SU-DHL-6 (cell line): Measurements from ENCODE around the gene APC.

Experiments used
- H2AFZ ChIP-seq: fragments of 200-600 bp; sonication (generic); 2 replicates; pipeline ENCODE4 v1.6.1; 2014; ENCODE audit warnings: low read depth, mild to moderate bottlenecking, moderate library complexity, mixed read lengths, antibody characterized with exemption, low read length; ENCODE audit not compliant: severe bottlenecking
- H3F3A ChIP-seq: fragments of 200-600 bp; shearing (Covaris generic); 2 replicates; pipeline ENCODE4 v1.6.0; 2016; ENCODE audit warnings: antibody characterized with exemption, mild to moderate bottlenecking; ENCODE audit not compliant: insufficient read depth
- H3K27ac ChIP-seq: fragments of 200-600 bp; sonication (generic); 2 replicates; pipeline ENCODE4 v1.5.1; 2016; ENCODE audit warnings: low read depth, mild to moderate bottlenecking, low read length, moderate library complexity, mixed read lengths
- H3K27me3 ChIP-seq: fragments of 200-600 bp; sonication (generic), shearing (Covaris generic); 2 replicates; pipeline ENCODE4 v1.6.0; 2014; ENCODE audit warnings: mild to moderate bottlenecking, low read length
- H3K36me3 ChIP-seq: fragments of 200-600 bp; sonication (generic); 2 replicates; pipeline ENCODE4 v1.6.1; 2014; ENCODE audit warnings: mild to moderate bottlenecking, low read length, mixed read lengths
- H3K4me2 ChIP-seq: fragments of 300-600, 200-600 bp; shearing (Covaris generic), sonication (generic); 2 replicates; pipeline ENCODE4 v1.6.0; 2014; ENCODE audit warnings: low read length, low read depth, mild to moderate bottlenecking; ENCODE audit not compliant: poor library complexity, severe bottlenecking
- H3K4me3 ChIP-seq: fragments of 200-600 bp; sonication (generic); 2 replicates; pipeline ENCODE4 v1.5.1; 2014; ENCODE audit warnings: antibody characterized with exemption, low read length, mild to moderate bottlenecking, mixed read lengths; ENCODE audit not compliant: insufficient read depth, poor library complexity, severe bottlenecking
- H3K79me2 ChIP-seq: fragments of 200-600 bp; sonication (generic); 2 replicates; pipeline ENCODE4 v1.6.1; 2014; ENCODE audit warnings: mild to moderate bottlenecking, low read length, moderate library complexity; ENCODE audit not compliant: insufficient read depth
- H3K9ac ChIP-seq: fragments of 200-600 bp; sonication (generic); 2 replicates; pipeline ENCODE4 v1.7.0; 2014; ENCODE audit warnings: mild to moderate bottlenecking, low read length
- H3K9me2 ChIP-seq: fragments of 200-600 bp; sonication (generic); replicated peaks from 2 replicates; pipeline ENCODE4 v1.6.1; 2014; ENCODE audit warnings: low read length; ENCODE audit not compliant: insufficient read depth
- H3K9me3 ChIP-seq: fragments of 200-600 bp; sonication (generic); 2 replicates; pipeline ENCODE4 v1.6.1; 2014; ENCODE audit warnings: low read length, mixed read lengths; ENCODE audit not compliant: insufficient read depth
- H4K20me1 ChIP-seq: fragments of 200-600 bp; sonication (generic); 2 replicates; pipeline ENCODE4 v1.6.1; 2014; ENCODE audit warnings: low read depth, mild to moderate bottlenecking, antibody characterized with exemption, low read length, moderate library complexity, mixed read lengths
- CTCF ChIP-seq: fragments of 200-600 bp; sonication (generic); IDR thresholded peaks from one replicate; pipeline ENCODE4 v1.5.1; 2017; ENCODE audit warnings: antibody characterized with exemption, mild to moderate bottlenecking, low read length, moderate library complexity; ENCODE audit not compliant: insufficient read depth, poor library complexity, severe bottlenecking
- EZH2phosphoT487 ChIP-seq: fragments of 200-600 bp; sonication (generic), shearing (Covaris generic); conservative IDR thresholded peaks from 2 replicates; pipeline ENCODE4 v1.6.1; 2018; ENCODE audit warnings: mild to moderate bottlenecking, antibody characterized with exemption, low read length, moderate library complexity, mixed read lengths

Gene APC

GRCh38 chr5:112717506-112718082, 20.1 kb upstream of the APC start:
- 0 out of 2 replicates have a peak, but pooled peaks cover 8% of the 10 kb centered on the region for H3K79me2 ChIP-seq
- H2AFZ ChIP-seq, result no peak overlapping the region
- H4K20me1 ChIP-seq, result peaks cover 16% of the 10 kb centered on the region; the same call in 1 of the 2 replicates
- H3K9ac ChIP-seq, result no peak overlapping the region
- no peaks in the 10 kb centered on the region for H3K9me3 ChIP-seq
- H3K9me2 ChIP-seq, result no peaks in the 10 kb centered on the region
- no peak for TF ChIP-seq CTCF
- TF ChIP-seq EZH2phosphoT487, result no peak
- no peak overlapping the region for H3K4me3 ChIP-seq
- no peak overlapping the region for H3K27ac ChIP-seq
- H3K4me2 ChIP-seq, result no peak overlapping the region
- no peaks in the 10 kb centered on the region for H3K36me3 ChIP-seq
- no peaks in the 10 kb centered on the region for H3K27me3 ChIP-seq
- H3F3A ChIP-seq, result no peaks in the 10 kb centered on the region

DNA sequence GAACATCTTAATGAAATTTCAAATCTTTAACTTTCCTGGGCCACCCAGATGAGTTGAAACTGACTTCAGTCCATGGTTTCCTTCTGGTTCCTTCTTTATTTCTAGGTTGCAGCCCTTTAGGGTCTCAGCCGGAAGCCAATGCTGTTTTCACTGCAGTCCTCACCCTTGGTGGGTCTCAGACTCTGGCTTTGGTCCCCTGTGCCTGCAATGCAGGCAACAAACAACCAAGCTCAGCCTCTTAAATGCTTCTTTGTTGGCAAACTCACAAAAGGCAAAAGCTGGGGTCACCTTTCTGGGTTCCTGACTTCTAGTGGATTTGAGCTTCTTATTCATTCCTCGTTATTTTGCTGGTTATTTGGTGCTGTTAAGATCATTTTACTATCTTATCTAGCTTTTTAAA, 19.3 kb upstream of the APC start:
- Histone ChIP-seq H3K79me2 (0 out of 2 replicates have a peak, but pooled peaks cover 8% of the 10 kb centered on the region), H3K4me3 (no peak overlapping the region)

DNA sequence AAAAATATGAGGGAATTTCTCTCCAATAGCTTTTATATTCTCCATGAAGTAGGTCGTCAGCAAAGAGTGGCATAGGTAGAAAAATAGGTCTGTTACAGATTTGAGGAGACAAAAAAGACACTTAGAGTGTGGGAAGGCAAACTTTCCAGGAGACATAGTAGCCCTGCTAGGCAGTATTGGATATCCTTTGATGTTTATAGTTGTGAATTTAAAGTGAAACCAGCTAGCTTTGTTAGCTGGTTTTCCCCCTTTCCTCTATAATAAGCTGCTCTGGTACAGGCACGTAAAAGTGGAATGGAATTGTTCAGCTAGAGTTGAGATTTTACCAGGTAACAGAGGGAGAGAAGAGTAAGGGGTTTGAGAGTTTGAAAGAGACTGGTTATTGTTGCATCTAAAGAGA, 17.1 kb upstream of the APC start:
- no peaks in the 10 kb centered on the region for H3K9me2 ChIP-seq
- no peak overlapping the region for H3K4me2 ChIP-seq
- no peak overlapping the region for H3K9ac ChIP-seq
- H3K79me2 ChIP-seq, result 0 out of 2 replicates have a peak, but pooled peaks cover 8% of the 10 kb centered on the region
- H4K20me1 ChIP-seq, result 0 out of 2 replicates have a peak, but pooled peaks cover 9% of the 10 kb centered on the region
- H3F3A ChIP-seq, result no peaks in the 10 kb centered on the region
- H3K9me3 ChIP-seq, result no peaks in the 10 kb centered on the region
- H3K4me3 ChIP-seq, result no peak overlapping the region
- H3K27me3 ChIP-seq, result no peaks in the 10 kb centered on the region
- H3K36me3 ChIP-seq, result no peaks in the 10 kb centered on the region
- TF ChIP-seq EZH2phosphoT487, result no peak
- TF ChIP-seq CTCF, result no peak
- no peak overlapping the region for H3K27ac ChIP-seq
- H2AFZ ChIP-seq, result no peak overlapping the region

More for the DNA sequence above, 19.3 kb upstream of the APC start:
- Histone ChIP-seq H2AFZ (no peak overlapping the region), H3F3A (no peaks in the 10 kb centered on the region), H3K9ac (no peak overlapping the region), H3K4me2 (no peak overlapping the region), H3K36me3 (no peaks in the 10 kb centered on the region), H3K27me3 (no peaks in the 10 kb centered on the region), H3K9me2 (no peaks in the 10 kb centered on the region), H4K20me1 (peaks cover 16% of the 10 kb centered on the region; the same call in 1 of the 2 replicates), H3K27ac (no peak overlapping the region), H3K9me3 (no peaks in the 10 kb centered on the region)
- TF ChIP-seq CTCF (no peak), EZH2phosphoT487 (no peak)
